Measurements from ENCODE around the gene RAB30.
"Not testable (repeated sequence)": the region's sequence is repeated elsewhere in the genome, so short reads cannot be mapped to it uniquely, and the experiment has no call there.

RAB30 gene

GRCh38 chr11:83035070-83035854 lies 36.4 kb downstream of the RAB30 start:
- DNase-seq = no peak

- DNase-seq = peak; percentile 57
Measured at GRCh38 chr11:83034673-83035014, 37.1 kb downstream of the RAB30 start.

- DNase-seq = peak; percentile 80
Measured at GRCh38 chr11:83033972-83034672, 37.6 kb downstream of the RAB30 start.

- peak; percentile 62 for DNase-seq
Measured at GRCh38 chr11:83033371-83033770, 38.3 kb downstream of the RAB30 start.

DNA sequence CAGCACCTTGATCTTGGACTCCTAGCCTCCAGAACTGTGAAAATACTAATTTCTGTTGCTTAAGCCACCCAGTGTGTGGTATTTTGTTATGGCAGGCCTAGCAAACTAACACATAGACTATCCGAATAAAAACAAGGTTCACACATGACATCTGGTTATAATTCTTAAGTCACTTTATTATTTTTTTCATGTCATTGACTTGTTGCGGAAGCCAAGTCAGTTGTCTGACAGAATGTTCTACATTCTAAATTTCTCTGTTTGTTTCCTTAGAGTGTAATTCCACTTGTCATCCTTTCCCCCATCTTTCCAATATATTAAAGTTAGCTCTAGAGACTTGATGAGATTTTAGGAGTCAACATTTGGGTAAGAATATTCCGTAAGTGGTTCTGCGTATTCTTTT lies 40.6 kb downstream of the RAB30 start:
- DNase-seq = no peak

DNA sequence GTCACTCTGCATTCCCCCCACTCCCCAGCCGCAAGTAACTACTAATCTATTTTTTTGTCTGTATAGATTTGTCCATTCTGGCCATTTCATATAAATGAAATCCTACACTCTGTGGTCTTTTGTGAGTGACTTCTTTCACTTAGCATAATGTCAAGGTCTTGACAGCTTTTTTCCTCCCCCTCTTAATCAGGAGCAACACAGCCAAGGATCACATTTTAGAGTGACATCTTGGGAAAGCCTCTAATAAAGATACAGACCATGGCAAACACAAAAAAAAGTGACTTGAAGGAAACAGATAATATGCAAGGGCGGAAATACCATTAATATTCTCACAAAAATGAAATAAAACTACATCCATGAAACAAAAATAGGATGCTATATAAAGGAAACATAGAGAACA lies 43.9 kb downstream of the RAB30 start:
- no peak for DNase-seq

DNA sequence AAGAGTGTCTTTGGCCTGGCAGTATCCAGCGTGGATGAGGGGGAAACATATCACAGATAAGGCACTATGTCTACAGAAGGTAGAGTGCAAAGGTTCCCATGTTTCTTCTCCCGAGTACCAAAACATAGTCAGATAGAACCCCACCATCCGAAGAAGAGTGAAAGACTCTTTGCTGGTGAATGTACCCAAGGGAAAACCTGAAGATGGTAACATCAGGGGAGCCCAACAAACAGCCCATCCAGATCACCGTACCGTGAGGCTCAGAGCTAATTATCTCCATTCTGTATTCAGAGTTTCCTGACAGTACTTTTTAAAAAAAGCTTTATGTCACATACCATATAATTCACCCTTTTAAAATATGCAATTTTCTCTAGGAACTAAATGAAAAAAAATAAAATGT lies 44.4 kb downstream of the RAB30 start:
- DNase-seq = no peak

GRCh38 chr11:83026229-83026628 lies 45.5 kb downstream of the RAB30 start:
- no peak for DNase-seq

DNA sequence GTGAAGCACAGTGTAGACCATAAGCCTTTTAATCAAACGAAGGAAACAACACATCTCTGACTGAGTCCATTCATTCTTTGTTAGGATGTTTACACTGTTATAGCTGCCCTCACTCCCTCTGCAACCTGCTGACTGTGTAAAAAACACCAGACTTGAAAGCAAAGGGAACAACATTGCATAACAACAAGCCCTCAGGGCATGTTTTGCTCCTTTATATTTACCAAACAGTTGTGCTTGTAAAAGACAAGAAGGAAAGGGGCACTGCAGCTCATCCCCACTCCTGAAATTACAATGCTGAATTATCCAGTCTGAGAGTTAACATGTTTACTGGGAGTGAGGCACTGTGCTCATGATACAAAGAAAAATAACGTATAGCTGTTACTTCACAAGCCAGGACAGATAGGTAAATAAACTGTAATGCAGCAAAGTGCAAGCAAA lies 46.4 kb downstream of the RAB30 start:
- peak; percentile 56 for DNase-seq

- no peak for DNase-seq
Measured at GRCh38 chr11:83024270-83024854, 47.3 kb downstream of the RAB30 start.

DNA sequence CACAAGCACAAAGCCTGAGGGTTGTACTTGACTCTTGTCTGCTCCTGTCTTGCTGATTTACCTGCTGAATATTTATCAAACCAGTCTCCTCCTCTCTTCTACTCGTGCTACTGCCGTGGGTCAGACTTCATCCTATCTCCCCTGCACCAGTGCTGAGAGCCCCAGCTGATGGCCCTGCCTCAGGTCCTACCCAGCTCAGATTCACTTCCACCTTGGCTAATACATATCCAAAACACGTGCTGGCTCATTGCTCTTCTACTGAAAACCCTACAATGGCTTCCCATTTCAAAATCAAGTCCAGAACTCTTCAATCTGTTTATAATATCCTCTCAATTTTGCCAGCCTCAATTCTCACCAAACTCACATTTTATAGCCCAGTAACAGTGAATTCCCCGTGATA lies 48.3 kb downstream of the RAB30 start:
- no peak for DNase-seq

GRCh38 chr11:83021780-83022125 lies 49.9 kb downstream of the RAB30 start:
- DNase-seq = no peak

- no peak for DNase-seq
Measured at GRCh38 chr11:83020942-83021779, 50.5 kb downstream of the RAB30 start.

DNA sequence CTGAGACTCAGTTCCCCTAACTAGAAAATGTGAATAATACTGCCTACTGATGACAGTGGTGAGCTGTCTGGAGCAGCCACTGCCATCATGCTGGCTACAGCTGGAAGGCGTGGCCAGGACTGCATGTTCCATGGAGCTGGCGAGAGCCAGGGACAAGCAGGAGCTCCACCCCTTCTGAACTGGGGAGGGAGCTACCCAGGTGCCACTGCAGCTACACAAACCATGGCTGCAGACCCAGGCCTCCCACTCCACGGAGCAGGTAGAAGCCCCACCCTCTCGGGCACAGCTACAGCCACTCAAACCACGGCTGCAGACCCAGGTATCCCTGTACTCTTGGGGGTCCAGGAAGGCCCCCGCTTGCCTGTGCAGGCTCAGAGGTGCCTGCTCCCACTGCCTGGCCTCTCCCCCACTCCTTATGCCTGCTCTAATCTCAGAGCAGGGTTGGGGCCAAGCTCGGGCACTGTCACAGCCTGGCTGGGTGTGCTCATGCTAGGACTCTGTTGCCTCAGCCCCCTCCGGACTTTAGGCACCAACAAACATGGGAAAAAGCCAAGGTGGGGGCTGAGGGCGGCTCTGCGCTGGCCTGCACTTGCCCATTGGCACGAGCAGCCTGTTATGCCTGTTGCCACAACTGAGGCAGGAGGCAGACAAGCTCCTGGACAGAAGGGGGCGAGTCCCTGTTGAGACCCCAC lies 51.7 kb downstream of the RAB30 start:
- no peak for DNase-seq

- DNase-seq = no peak
Measured at GRCh38 chr11:83014951-83015350, 56.7 kb downstream of the RAB30 start.

DNA sequence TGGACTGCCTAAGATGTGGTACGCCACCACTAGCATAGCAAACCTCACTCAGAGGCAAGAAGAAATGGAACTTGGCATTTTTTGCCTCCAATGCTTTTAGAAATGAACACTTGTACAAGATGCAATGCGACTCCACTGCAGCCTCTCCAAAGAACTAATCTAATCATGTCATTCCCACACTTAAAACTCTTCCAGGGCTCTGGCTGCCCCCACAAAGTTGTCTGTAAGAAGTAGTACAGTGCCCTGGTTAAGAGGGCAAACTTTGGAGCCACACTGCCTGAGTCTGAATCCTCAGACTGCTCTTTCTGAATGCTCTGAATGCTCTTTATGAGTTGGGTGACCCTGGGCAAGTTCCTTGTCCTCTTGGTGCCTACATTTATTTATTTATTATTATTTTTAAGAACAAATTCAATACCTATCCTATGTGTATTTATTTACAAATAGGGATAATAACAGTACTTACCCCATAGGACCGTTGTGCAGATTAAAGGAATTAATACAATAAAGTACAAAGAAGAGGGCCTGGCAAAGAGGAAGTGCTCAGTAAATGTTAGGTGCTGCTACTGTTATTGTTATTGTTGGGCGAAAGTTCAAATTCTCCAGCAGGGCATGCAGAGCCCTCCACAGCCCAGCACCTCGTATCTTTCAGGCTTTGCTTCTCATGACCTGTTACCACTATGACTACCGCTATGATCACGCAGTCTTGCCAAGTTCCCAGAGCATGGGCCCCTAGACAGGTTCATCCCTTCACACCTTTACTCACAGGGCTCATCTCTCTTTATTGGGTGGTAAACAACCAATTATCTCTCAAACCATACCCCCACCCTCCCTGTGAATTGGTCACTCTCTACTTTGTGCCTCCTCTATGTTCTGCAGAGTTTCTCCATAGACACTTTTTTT lies 59.3 kb downstream of the RAB30 start:
- no peak for DNase-seq

- DNase-seq = no peak
Measured at GRCh38 chr11:83011333-83012167, 60.1 kb downstream of the RAB30 start.

DNA sequence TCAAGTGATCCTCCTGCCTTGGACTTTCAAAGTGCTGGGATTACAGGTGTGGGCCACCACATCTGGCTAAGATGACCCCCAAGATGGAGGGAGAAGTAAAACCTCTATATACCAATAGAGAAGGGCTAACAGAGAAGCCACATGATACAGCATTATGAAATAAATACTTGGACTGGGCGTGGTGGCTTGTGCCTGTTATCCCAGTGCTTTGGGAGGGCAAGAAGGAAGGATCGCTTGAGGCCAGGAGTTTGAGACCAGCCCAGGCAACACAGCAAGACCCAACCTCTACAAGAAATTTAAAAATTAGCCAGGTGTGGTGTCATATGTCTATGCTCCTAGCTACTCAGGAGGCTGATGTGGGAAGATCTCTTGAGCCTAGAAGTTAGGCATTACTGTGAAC lies 61.7 kb downstream of the RAB30 start:
- no peak for DNase-seq

DNA sequence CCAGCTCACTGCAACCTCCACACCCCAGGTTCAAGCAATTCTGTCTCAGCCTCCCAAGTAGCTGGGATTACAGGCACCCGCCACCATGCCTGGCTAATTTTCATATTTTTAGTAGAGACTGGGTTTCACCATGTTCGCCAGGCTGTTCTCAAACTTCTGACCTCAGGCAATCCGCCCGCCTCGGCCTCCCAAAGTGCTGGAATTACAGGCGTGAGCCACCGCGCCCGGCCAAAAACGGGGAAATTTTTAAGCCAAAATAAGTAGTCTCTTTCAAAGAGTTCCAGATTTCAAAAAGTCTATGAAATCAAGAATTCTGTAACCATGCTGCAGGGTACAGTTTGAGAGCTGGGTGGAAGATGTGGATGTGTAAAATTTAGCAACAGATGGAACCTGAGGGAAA lies 62.6 kb downstream of the RAB30 start:
- not testable (repeated sequence) for DNase-seq

GRCh38 chr11:83008581-83008923 lies 63.1 kb downstream of the RAB30 start:
- no peak for DNase-seq
